Activated CD4-positive, alpha-beta T cell treated with anti-CD3 and anti-CD28 coated beads, Interleukin-2, amount 10 ng/mL, durations not matched to agents 7 days and 5 days (primary cell): ENCODE data around the gene LLGL2. TPM values are rescaled to one million over a fixed set of nuclear protein-coding genes. Genes with fewer than 3 reads are reported as not detected.

Experiments
- CTCF ChIA-PET: fragments of 350-600 bp; sonication (Branson Sonifier 250); formaldehyde crosslinking; loops from one replicate; lab custom pipeline; 2021; ENCODE audit warnings: antibody characterized with exemption; lab: Charles Lee
- POLR2A ChIA-PET: fragments of 350-600 bp; sonication (Branson Sonifier 250); formaldehyde crosslinking; loops from one replicate; lab custom pipeline; 2021; ENCODE audit warnings: antibody characterized with exemption; lab: Charles Lee
- DNase-seq: peaks from one replicate; pipeline ENCODE4 v3.0.0-alpha.2; 2020
- H3K27ac Mint-ChIP-seq: one replicate; pipeline ENCODE4 v1.8.0; 2021; ENCODE audit warnings: mild to moderate bottlenecking, moderate library complexity, mixed read lengths
- H3K27me3 Mint-ChIP-seq: one replicate; pipeline ENCODE4 v1.8.0; 2021; ENCODE audit warnings: mixed read lengths
- H3K36me3 Mint-ChIP-seq: one replicate; pipeline ENCODE4 v1.8.0; 2021; ENCODE audit warnings: low read depth, mixed read lengths
- H3K4me1 Mint-ChIP-seq: one replicate; pipeline ENCODE4 v1.8.0; 2021; ENCODE audit warnings: mixed read lengths
- H3K4me3 Mint-ChIP-seq: one replicate; pipeline ENCODE4 v1.8.0; 2021; ENCODE audit warnings: mild to moderate bottlenecking, moderate library complexity, mixed read lengths
- H3K9me3 Mint-ChIP-seq: one replicate; pipeline ENCODE4 v1.8.0; 2021; ENCODE audit warnings: mixed read lengths
- total RNA-seq, 2 experiments: library from RNA; stranded (reverse); gene quantifications; one replicate each; pipeline ENCODE4 v1.2.3, GENCODE V29; 2021

LLGL2 gene
- total RNA-seq, 2 experiments from 2014 or later: 17.8 to 24.2 TPM

DNA sequence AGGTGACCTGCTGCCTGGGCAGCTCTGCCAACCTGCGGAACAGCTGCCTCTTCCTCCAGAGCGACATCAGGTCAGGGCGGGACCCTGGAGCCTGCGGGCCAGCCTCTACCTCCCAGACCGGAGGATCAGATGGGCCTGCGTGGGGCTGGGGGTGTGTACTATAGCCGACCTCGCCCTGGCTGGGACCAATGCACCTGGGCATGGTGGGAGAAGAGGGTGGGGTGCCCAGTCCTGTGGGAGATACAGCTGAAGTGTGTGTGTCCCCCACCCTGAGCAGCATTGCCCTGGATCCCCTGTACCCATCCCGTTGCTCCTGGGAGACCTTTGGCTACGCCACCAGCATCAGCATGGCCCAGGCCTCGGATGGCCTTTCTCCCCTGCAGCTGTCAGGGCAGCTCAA lies 29.5 kb upstream of the LLGL2 start:
- Mint-ChIP-seq H3K4me1 (peaks cover 11% of the 10 kb centered on the region), H3K27ac (no peak overlapping the region), H3K27me3 (no peaks in the 10 kb centered on the region), H3K9me3 (no peaks in the 10 kb centered on the region), H3K36me3 (peaks cover 2% of the 10 kb centered on the region), H3K4me3 (no peak overlapping the region)
- DNase-seq: no peak
- ChIA-PET CTCF (no interaction called here), POLR2A (no interaction called here)

DNA sequence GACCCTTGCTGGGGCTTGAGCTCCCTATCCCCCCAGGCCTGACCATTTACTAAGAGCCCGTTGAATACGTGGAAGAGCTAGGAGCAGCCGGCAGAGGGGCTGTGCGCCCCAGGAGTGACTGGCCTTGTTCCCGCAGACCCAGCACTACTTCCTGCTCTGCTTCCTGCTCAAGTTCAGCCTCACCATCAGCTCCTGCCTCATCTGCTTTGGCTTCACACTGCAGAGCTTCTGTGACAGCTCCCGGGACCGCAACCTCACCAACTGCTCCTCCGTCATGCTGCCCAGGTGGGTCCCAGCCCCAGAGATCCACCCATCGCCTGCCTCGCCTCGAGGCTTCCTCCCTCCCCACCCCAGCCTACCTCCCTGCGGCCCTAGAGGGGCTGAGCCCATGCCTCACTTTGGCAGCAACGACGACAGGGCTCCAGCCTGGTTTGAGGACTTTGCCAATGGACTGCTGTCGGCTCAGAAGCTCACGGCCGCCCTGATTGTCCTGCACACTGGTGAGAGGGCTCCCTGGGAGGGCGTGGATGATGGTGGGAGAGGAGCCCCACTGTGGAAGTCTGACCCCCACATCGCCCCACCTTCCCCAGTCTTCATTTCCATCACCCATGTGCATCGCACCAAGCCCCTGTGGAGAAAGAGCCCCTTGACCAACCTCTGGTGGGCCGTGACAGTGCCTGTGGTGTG lies 27.3 kb upstream of the LLGL2 start:
- Mint-ChIP-seq H3K9me3 (no peaks in the 10 kb centered on the region), H3K27ac (peak overlapping the region; percentile 69), H3K4me1 (peaks cover 11% of the 10 kb centered on the region), H3K27me3 (no peaks in the 10 kb centered on the region), H3K4me3 (no peak overlapping the region), H3K36me3 (peaks cover 2% of the 10 kb centered on the region)
- DNase-seq: no peak
- POLR2A ChIA-PET: no interaction called here
- CTCF ChIA-PET: interaction anchor here (0.6 to 2.7 kb wide), 4 partner anchors 14 to 38 kb away, joined by 3 to 9 read pairs (median 4); partner anchors contain the start of gene TSEN54

DNA sequence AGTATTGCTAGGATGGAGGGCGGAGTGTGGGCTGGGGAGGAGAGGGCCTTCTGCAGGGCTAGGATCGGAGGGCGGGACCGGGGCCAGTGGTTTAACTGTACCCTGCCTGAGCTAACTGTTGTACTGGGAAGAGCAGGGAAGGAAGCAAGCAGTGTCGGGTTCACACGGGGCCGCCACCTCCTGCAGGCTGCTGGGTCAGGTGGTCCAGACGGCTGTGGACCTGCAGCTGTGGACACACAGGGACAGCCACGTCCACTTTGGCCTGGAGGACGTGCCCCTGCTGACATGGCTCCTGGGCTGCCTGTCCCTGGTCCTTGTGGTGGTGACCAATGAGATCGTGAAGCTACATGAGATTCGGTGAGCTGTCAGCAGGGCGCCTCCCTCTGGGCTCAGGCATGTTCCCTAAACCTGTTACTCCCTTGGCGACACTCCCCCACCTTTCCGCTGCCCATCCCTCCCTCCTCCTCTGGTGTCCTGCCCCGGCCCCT lies 26.7 kb upstream of the LLGL2 start:
- H3K27ac Mint-ChIP-seq: peak overlapping the region; percentile 69
- POLR2A ChIA-PET: no interaction called here
- no peaks in the 10 kb centered on the region for H3K9me3 Mint-ChIP-seq
- peaks cover 11% of the 10 kb centered on the region for H3K4me1 Mint-ChIP-seq
- H3K27me3 Mint-ChIP-seq: no peaks in the 10 kb centered on the region
- peaks cover 2% of the 10 kb centered on the region for H3K36me3 Mint-ChIP-seq
- CTCF ChIA-PET: interaction anchor here (1.0 to 2.7 kb wide), 3 partner anchors 10 to 18 kb away, joined by 3 to 9 read pairs (median 4); partner anchors contain the start of gene TSEN54
- H3K4me3 Mint-ChIP-seq: no peak overlapping the region
- DNase-seq: no peak

DNA sequence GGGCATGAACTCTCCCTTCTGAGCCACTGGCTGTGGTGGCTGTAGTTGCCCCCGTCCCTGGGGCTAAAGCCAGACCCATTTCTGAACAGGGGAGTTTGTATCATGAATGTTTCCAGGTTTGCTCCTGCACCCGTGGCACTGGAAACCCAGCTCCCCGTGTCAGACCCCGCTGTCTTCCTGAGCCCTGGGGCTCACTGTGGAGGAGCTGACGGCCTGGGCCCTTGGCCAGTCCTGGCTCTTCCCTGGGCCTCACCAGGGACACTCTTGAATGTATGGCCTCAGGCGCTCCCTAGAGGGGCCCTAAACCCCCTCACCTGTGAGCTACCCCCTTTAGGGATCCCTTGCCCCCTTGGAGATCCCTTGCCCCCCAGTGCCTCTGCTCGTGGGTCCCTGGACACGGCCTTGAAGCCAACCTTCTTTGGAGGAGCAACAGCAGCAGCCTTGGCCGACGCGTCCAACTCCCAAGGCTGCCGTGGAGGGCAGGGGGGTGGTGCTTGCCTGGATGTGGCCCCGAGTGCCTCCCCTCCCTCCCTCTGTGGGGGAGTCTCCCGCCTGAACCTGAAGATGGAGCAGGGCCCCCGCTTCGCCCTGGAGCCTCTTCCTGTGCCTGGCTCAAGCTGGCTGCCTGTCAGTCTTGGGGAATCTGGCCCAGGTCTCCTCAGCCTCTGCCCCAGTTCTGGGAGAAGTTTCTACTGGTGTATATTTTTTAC lies 26.0 kb upstream of the LLGL2 start:
- peaks cover 2% of the 10 kb centered on the region for H3K36me3 Mint-ChIP-seq
- H3K4me3 Mint-ChIP-seq: no peak overlapping the region
- CTCF ChIA-PET: interaction anchor here (1.0 to 2.7 kb wide), 3 partner anchors 10 to 17 kb away, joined by 3 to 9 read pairs (median 6); partner anchors contain the start of gene TSEN54
- H3K27ac Mint-ChIP-seq: peak overlapping the region; percentile 64
- no peaks in the 10 kb centered on the region for H3K27me3 Mint-ChIP-seq
- H3K4me1 Mint-ChIP-seq: peaks cover 11% of the 10 kb centered on the region
- POLR2A ChIA-PET: no interaction called here
- H3K9me3 Mint-ChIP-seq: no peaks in the 10 kb centered on the region
- no peak for DNase-seq

DNA sequence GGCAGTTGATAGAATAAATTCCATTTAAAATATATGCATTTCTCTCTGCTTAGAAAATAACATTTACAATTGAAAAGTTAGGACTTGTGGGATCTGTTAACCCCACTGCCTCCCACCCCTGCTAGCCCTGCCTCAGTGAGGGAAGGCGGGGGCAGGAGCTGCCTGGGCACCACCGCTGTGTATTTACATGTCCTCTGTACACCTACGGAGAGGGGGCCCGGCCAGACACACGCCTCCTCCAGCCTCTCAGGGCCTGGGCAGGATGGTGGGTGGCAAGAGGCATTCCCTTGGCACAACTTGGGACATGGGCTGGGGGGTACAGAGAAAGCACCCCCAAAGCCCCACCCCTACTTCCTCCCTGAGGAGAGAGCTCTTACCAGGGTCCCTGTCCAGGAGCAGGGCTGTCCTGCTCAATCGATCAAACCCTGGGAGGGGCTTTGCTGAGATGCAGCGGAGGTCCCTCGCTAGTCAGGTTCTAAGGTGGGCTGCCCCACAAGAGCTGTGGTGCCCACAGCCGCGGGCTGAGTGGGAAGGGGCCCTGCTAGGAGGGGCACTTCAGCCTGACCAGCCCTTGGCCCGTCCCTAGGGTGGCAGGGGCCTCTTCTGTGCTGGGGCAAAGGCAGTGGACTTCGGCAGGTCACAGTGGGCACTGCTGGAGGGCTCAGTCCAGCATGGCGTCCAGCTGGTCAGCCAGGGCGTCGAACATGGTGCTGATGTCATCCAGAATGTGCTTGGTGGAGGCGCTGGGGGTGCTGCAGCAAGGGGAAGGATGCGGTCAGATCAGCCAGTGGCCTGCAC lies 24.9 kb upstream of the LLGL2 start:
- CTCF ChIA-PET: interaction anchor here (0.5 to 2.3 kb wide), 3 partner anchors 12 to 749 kb away, joined by 3 to 6 read pairs (median 6); no protein-coding TSS in a partner anchor
- no peaks in the 10 kb centered on the region for H3K27me3 Mint-ChIP-seq

DNA sequence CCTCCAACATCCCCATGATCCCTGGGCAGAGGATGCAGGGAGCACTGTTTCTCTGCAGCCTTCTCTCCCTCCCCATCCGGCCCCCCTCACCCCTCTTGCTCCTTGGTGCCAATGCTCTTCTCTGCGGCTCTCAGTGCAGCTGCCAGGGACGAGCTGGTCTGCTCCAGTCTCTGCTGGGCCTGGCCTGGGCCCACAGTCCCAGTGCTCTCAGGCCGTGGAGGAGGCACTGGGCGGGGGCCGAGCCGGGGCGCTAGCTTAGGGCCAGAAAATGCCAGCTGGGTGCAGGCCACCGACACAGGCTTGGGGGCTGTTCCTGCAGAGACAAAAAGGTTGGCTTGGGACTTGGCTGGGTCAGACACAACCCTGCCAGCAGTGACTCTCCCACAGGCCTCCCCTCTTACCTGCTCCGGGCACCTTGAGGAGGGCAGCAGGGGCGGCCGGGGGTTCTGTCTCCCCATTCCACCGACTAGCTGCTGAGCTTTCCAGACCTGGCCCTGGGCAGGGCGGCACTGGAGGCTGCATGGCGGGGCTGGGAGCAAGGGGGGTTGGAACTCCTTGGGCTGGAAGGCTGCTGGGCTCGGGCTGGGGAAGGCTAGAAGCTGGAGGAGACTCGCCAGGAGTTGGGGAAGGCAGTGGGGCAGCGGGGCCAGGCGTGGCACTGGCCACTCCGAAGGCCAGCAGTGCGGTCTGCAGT lies 24.0 kb upstream of the LLGL2 start:
- no peaks in the 10 kb centered on the region for H3K27me3 Mint-ChIP-seq
- no peaks in the 10 kb centered on the region for H3K9me3 Mint-ChIP-seq
- ChIA-PET CTCF (interaction anchor here (0.6 to 2.3 kb wide), 4 partner anchors 11 to 750 kb away, joined by 3 to 6 read pairs (median 4); no protein-coding TSS in a partner anchor), POLR2A (no interaction called here)
- H3K4me3 Mint-ChIP-seq: no peak overlapping the region
- DNase-seq: no peak
- peaks cover 2% of the 10 kb centered on the region for H3K36me3 Mint-ChIP-seq
- H3K4me1 Mint-ChIP-seq: peaks cover 11% of the 10 kb centered on the region
- no peak overlapping the region for H3K27ac Mint-ChIP-seq

More for the DNA sequence above, 24.9 kb upstream of the LLGL2 start:
- H3K4me3 Mint-ChIP-seq: no peak overlapping the region
- POLR2A ChIA-PET: no interaction called here
- DNase-seq: no peak
- H3K9me3 Mint-ChIP-seq: no peaks in the 10 kb centered on the region
- H3K4me1 Mint-ChIP-seq: peaks cover 11% of the 10 kb centered on the region
- H3K27ac Mint-ChIP-seq: no peak overlapping the region
- H3K36me3 Mint-ChIP-seq: peaks cover 2% of the 10 kb centered on the region

DNA sequence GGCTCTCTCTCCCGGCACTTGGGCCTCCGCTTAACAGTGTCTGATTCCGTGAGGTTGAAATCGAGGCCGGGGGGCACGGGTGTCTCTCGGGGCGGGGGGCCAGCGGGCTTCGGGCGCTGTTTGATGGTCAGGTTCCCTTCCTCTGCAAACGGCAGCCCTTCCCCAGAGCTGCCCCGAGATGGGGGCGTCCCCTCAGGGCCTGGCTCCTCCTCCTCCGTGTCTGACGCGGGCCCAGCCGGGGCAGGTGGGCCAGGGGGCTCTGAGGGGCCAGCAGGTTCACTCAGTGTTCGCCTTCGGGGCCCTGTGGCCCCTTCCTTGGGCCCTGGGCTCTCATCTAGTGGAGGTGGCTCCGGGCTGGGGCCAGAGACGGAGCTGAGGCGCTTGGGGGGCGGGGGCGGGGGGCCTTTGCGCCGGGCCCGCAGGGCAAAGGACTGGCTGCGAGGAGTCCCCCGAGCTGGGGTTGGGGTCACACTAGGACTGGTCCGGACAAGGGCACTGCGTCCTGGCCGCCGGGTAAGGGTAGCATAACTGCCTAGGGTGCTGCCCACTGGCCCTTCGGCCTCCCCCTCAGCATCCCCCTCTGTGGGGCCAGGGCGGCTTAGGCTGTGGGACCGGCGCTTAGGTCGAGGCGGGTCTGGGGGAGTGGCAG lies 23.3 kb upstream of the LLGL2 start:
- Mint-ChIP-seq H3K4me3 (no peak overlapping the region), H3K27me3 (no peaks in the 10 kb centered on the region), H3K9me3 (no peaks in the 10 kb centered on the region), H3K27ac (no peak overlapping the region), H3K4me1 (peaks cover 11% of the 10 kb centered on the region), H3K36me3 (no peaks in the 10 kb centered on the region)
- no peak for DNase-seq
- CTCF ChIA-PET: interaction anchor here (0.6 to 2.3 kb wide), 7 partner anchors 10 to 751 kb away, joined by 3 to 8 read pairs (median 4); partner anchors contain the start of gene TSEN54
- POLR2A ChIA-PET: no interaction called here

DNA sequence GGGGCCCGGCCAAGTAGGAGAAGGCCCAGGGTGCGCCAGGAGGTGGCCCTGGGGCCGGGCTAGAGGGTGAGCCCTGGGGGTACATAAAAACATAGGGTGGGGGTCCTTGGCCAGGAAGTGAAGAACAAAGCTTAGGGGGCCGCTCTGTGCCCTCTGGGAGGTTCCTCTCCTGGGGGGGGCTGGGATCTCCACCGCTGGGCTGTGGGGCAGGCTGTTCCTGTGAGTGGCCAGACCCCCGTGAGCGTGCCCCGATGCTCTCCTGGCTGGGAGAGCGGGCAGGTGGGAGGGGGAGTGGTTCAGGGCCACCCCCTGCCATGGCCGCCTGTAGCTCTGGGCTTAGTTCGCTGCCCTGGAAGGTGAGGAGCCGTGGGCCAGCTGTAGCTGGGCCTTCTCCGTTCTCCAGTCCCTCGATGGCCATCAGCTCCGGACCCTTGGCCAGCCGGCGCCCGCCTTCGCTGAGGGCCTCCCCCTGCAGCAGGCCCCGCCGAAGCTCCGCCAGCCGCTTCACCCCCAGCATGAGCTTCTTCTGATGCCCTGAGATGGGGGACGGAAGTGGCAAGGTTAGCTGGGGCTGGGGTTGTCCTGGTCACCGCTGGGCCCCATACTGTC lies 22.7 kb upstream of the LLGL2 start:
- H3K4me1 Mint-ChIP-seq: peaks cover 7% of the 10 kb centered on the region
- H3K27ac Mint-ChIP-seq: no peak overlapping the region
- no peaks in the 10 kb centered on the region for H3K9me3 Mint-ChIP-seq
- H3K4me3 Mint-ChIP-seq: no peak overlapping the region
- ChIA-PET POLR2A (interaction anchor here (0.6 kb wide), 1 partner anchor 173 kb away, joined by 4 read pairs; no protein-coding TSS in a partner anchor), CTCF (interaction anchor here (0.5 to 1.9 kb wide), 7 partner anchors 10 to 304 kb away, joined by 3 to 8 read pairs (median 4); partner anchors contain the start of gene TSEN54)
- H3K36me3 Mint-ChIP-seq: no peaks in the 10 kb centered on the region
- DNase-seq: no peak
- H3K27me3 Mint-ChIP-seq: no peaks in the 10 kb centered on the region

DNA sequence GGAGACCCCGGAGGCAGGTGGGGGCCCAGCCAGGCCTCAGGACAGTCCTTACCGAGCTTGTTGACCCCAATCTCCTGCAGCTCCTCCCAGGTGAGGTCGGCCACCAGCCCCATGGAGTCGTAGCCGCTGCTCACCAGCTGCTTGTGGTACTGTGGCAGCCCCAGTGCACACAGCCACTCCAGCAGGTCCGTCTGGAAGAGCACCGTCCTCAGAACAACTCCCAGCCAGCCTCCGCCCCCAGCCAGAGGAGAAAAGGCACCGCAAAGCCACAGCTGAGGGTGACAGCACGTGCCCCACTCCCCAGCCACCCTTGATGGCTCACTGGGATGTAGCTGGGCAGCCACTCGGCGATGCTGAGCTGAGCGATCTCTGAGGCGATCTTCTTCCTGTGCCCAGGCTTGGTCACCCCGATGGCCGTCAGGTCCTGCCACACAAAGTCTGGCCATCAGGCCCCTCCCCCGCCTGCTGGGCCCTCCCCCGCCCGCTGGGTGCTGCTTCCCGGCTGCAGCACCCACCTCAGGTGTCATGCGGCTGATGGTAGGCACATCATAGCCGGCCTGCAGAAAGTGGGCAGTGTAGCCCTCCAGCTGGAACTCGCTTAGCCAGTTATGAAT lies 22.1 kb upstream of the LLGL2 start:
- Mint-ChIP-seq H3K9me3 (no peaks in the 10 kb centered on the region), H3K36me3 (no peaks in the 10 kb centered on the region), H3K4me1 (peaks cover 1% of the 10 kb centered on the region), H3K4me3 (no peak overlapping the region), H3K27me3 (no peaks in the 10 kb centered on the region), H3K27ac (no peak overlapping the region)
- no peak for DNase-seq
- ChIA-PET POLR2A (no interaction called here), CTCF (interaction anchor here (0.5 to 1.9 kb wide), 8 partner anchors 10 to 304 kb away, joined by 3 to 8 read pairs (median 4); partner anchors contain the start of gene TSEN54)

DNA sequence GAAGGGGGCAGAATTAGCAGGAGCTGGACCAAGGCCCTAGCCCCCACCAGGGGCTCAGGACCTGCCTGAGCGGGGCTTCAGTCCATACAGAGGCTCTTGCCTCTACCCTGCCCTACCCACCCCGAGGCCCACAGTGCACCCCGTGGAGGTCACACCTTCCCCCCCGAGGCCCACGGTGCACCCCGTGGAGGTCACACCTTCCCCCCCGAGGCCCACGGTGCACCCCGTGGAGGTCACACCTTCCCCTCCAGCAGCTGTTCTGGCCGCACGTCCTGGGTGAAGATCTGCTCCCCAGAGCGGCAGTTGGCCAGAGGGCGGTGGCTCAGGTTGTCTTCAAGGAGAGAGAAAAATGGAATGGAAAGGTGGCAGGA lies 21.5 kb upstream of the LLGL2 start:
- H3K27ac Mint-ChIP-seq: no peak overlapping the region
- H3K36me3 Mint-ChIP-seq: no peaks in the 10 kb centered on the region
- no peak overlapping the region for H3K4me3 Mint-ChIP-seq
- no peaks in the 10 kb centered on the region for H3K4me1 Mint-ChIP-seq
- CTCF ChIA-PET: interaction anchor here (1.1 to 1.9 kb wide), 6 partner anchors 9 to 234 kb away, joined by 3 to 8 read pairs (median 4); partner anchors contain the start of genes TMEM94 and TSEN54
- H3K27me3 Mint-ChIP-seq: no peaks in the 10 kb centered on the region
- H3K9me3 Mint-ChIP-seq: no peaks in the 10 kb centered on the region
- POLR2A ChIA-PET: no interaction called here
- DNase-seq: no peak
